B cell (primary cell): ENCODE results near the gene TLR2. TPM values are rescaled to one million over a fixed set of nuclear protein-coding genes. Genes with fewer than 3 reads are reported as not detected.

Experiments
- ATAC-seq: fragments of 200-7000 bp; cut with Tn5 transposase; one replicate; pipeline ENCODE4 v1.10.0; 2021; ENCODE audit warnings: low read depth, mild to moderate bottlenecking, moderate number of reproducible peaks, moderate library complexity
- CTCF ChIA-PET: fragments of 350-600 bp; sonication (Branson Sonifier 250); formaldehyde crosslinking; loops from one replicate; lab custom pipeline; 2021; ENCODE audit warnings: antibody characterized with exemption, inconsistent platforms; lab: Charles Lee
- POLR2A ChIA-PET: fragments of 350-600 bp; sonication (Branson Sonifier 250); formaldehyde crosslinking; loops from one replicate; lab custom pipeline; 2021; ENCODE audit warnings: antibody characterized with exemption; lab: Charles Lee
- DNase-seq: peaks from one replicate; pipeline ENCODE4 v3.0.0; 2013
- H2AFZ ChIP-seq: 2 replicates; pipeline ENCODE4 v1.6.1; 2012; ENCODE audit warnings: mild to moderate bottlenecking, low read depth, low read length; ENCODE audit not compliant: insufficient read depth, poor library complexity, severe bottlenecking
- H3K27ac ChIP-seq, 2 donors: 1 replicate in 1 of 2; 2 replicates in 1 of 2; pipeline ENCODE4 v1.5.1; 2012 to 2013; ENCODE audit warnings: low read length in 2 of 2, mild to moderate bottlenecking in 2 of 2, moderate library complexity in 1 of 2
- H3K27me3 ChIP-seq, 4 experiments: fragments of 200-600 bp in 1 of 4; sonication (generic) in 1 of 4; replicated peaks in 1 of 4; 1 replicate in 2 of 4; 2 replicates in 2 of 4; pipeline versions ENCODE4 v1.6.1 to v1.7.0; 2013 to 2016; ENCODE audit warnings: low read length in 3 of 4, mild to moderate bottlenecking in 2 of 4, mixed read lengths in 1 of 4, moderate library complexity in 1 of 4; ENCODE audit not compliant: insufficient read depth in 4 of 4, control insufficient read depth in 3 of 4; ENCODE audit errors: control extremely low read depth in 1 of 4
- H3K36me3 ChIP-seq, 2 experiments: replicated peaks in 1 of 2; 1 replicate in 1 of 2; 2 replicates in 1 of 2; pipeline versions ENCODE4 v1.6.1 to v1.7.1; 2013; ENCODE audit warnings: low read length in 1 of 2; ENCODE audit not compliant: insufficient read depth in 2 of 2, control insufficient read depth in 1 of 2; ENCODE audit errors: control extremely low read depth in 1 of 2, extremely low read depth in 1 of 2
- H3K4me1 ChIP-seq, 2 donors: fragments of 200-600 bp in 1 of 2; sonication (generic) in 1 of 2; 1 replicate in 1 of 2; 2 replicates in 1 of 2; pipeline versions ENCODE4 v1.5.1 to v1.6.1; 2013 to 2017; ENCODE audit warnings: low read length in 2 of 2; ENCODE audit not compliant: control insufficient read depth in 2 of 2, insufficient read depth in 2 of 2
- H3K4me2 ChIP-seq: replicated peaks from 2 replicates; pipeline ENCODE3; 2012; ENCODE audit warnings: mild to moderate bottlenecking, low read depth, low read length; ENCODE audit not compliant: poor library complexity, severe bottlenecking
- H3K4me3 ChIP-seq, 5 experiments: fragments of 200-600 bp in 1 of 5; sonication (generic) in 1 of 5; 1 replicate in 3 of 5; 2 replicates in 2 of 5; pipeline versions ENCODE4 v1.5.1 to v1.7.0; 2011 to 2016; ENCODE audit warnings: low read length in 4 of 5, mild to moderate bottlenecking in 4 of 5, low read depth in 2 of 5, control low read depth in 1 of 5, moderate library complexity in 1 of 5; ENCODE audit not compliant: insufficient read depth in 1 of 5; ENCODE audit errors: control extremely low read depth in 1 of 5, extremely low read depth in 1 of 5
- H3K79me2 ChIP-seq: fragments of 200-600 bp; sonication (generic); one replicate; pipeline ENCODE4 v1.6.0; 2016; ENCODE audit warnings: low read length; ENCODE audit not compliant: control insufficient read depth, insufficient read depth
- H3K9ac ChIP-seq: fragments of 200-600 bp; sonication (generic); 2 replicates; pipeline ENCODE4 v1.6.1; 2017; ENCODE audit warnings: mild to moderate bottlenecking, low read length, moderate library complexity
- H3K9me3 ChIP-seq, 3 donors: one replicate each; pipeline versions ENCODE4 v1.6.1 to v1.7.1; 2013; ENCODE audit warnings: low read length in 2 of 3; ENCODE audit not compliant: control insufficient read depth in 2 of 3, insufficient read depth in 1 of 3; ENCODE audit errors: control extremely low read depth in 1 of 3
- H4K20me1 ChIP-seq: 2 replicates; pipeline ENCODE4 v1.6.0; 2012; ENCODE audit warnings: mild to moderate bottlenecking, low read length; ENCODE audit not compliant: insufficient read depth, control insufficient read depth, poor library complexity, severe bottlenecking
- H3K27ac Mint-ChIP-seq: one replicate; pipeline ENCODE4 v1.8.0; 2021; ENCODE audit warnings: mixed read lengths
- H3K27me3 Mint-ChIP-seq: one replicate; pipeline ENCODE4 v1.8.0; 2021; ENCODE audit warnings: mixed read lengths
- H3K4me1 Mint-ChIP-seq: one replicate; pipeline ENCODE4 v1.8.0; 2021; ENCODE audit warnings: mixed read lengths
- H3K4me3 Mint-ChIP-seq: one replicate; pipeline ENCODE4 v1.8.0; 2021; ENCODE audit warnings: mixed read lengths
- H3K9me3 Mint-ChIP-seq: one replicate; pipeline ENCODE4 v1.8.0; 2022; ENCODE audit warnings: mixed read lengths; ENCODE audit not compliant: insufficient read depth
- CTCF ChIP-seq: fragments of 200-600 bp; IDR thresholded peaks from one replicate; pipeline ENCODE4 v1.8.0; 2022; ENCODE audit warnings: antibody characterized with exemption, mild to moderate bottlenecking
- EZH2 ChIP-seq: IDR thresholded peaks from 2 replicates; pipeline ENCODE4 v1.6.1; 2012; ENCODE audit warnings: borderline replicate concordance, low read depth, mild to moderate bottlenecking, moderate library complexity, low read length; ENCODE audit not compliant: insufficient read depth, poor library complexity, severe bottlenecking
- WGBS: methylation state at CpG from one replicate; pipeline ENCODE4 v1.1.5; 2013; ENCODE audit warnings: missing lambda C conversion rate; ENCODE audit not compliant: insufficient coverage; 5-methylcytosine and 5-hydroxymethylcytosine counted together
- intact Hi-C: fragments of 100-400 bp; cut with micrococcal nuclease; formaldehyde crosslinking; loops from one replicate; pipeline ENCODE4 v1.10.0; 2022
- polyA plus RNA-seq: library from polyadenylated mRNA; depleted of rRNA; stranded (reverse); fragments of >200 nt; gene quantifications from 2 replicates; pipeline ENCODE4 v1.2.3, GENCODE V29; 2012
- total RNA-seq, 2 donors: library from RNA; stranded (reverse); fragments of 120-200 nt in 1 of 2; gene quantifications; 1 replicate in 1 of 2; 2 replicates in 1 of 2; pipeline versions ENCODE4 v1.2.3 to v1.2.4, GENCODE V29; 2013 to 2022

Gene TLR2
- total and polyA plus RNA-seq, 2 donors (not counting 1 experiment from before 2014, with no cell fraction given): 3.3 to 5.0 TPM

GRCh38 chr4:153722036-153722435 is 38.0 kb downstream of the TLR2 start:
- DNase-seq: no peak
- Mint-ChIP-seq H3K9me3 (no peaks in the 10 kb centered on the region), H3K4me1 (peaks cover 13% of the 10 kb centered on the region), H3K4me3 (no peak overlapping the region), H3K27me3 (no peaks in the 10 kb centered on the region), H3K27ac (no peak overlapping the region)
- TF ChIP-seq EZH2 (no peak), CTCF (no peak)
- Histone ChIP-seq H3K27me3 (no peaks in the 10 kb centered on the region), H3K9me3 (no peaks in the 10 kb centered on the region), H3K9ac (no peak overlapping the region), H3K79me2 (no peaks in the 10 kb centered on the region), H4K20me1 (no peaks in the 10 kb centered on the region), H3K4me2 (no peak overlapping the region), H3K4me1 (peaks cover 8 to 14% of the 10 kb centered on the region in 2 donors), H2AFZ (no peak overlapping the region), H3K36me3 (no peaks in the 10 kb centered on the region), H3K4me3 (no peak overlapping the region), H3K27ac (no peak overlapping the region)
- no peak for ATAC-seq
- ChIA-PET CTCF (no interaction called here), POLR2A (no interaction called here)
- no CpG with 5 or more reads among the region's 1 CpG for WGBS
- intact Hi-C loops: no loop called here

DNA sequence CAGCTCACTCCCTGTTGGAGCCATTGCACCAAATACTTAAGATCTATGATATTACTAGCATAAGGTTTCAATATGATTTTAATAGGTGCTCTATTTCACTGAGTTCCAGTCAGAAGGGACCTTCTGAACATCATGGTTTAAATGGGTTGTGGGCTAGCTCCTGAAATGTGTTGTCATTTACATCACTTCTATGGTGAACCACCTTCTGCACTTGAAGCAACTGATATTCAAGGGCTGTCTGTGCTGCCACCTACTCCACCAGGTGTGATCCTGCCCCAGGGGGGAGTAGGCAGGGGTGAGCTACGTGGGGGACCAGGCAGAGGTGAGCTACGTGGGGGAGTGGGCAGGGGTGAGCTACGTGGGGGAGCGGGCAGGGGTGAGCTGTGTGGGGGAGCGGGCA is 40.5 kb downstream of the TLR2 start:
- no peaks in the 10 kb centered on the region for H3K9me3 Mint-ChIP-seq
- H3K27me3 Mint-ChIP-seq: no peaks in the 10 kb centered on the region
- ATAC-seq (no peak), DNase-seq (no peak)
- H3K4me1 ChIP-seq: peaks cover 34 to 36% of the 10 kb centered on the region in 2 donors
- CTCF ChIA-PET: no interaction called here
- no peaks in the 10 kb centered on the region for H4K20me1 ChIP-seq
- H3K79me2 ChIP-seq: no peaks in the 10 kb centered on the region
- no peak overlapping the region for H3K4me3 ChIP-seq
- H3K9ac ChIP-seq: no peak overlapping the region
- no peak overlapping the region for H3K27ac Mint-ChIP-seq
- H3K27ac ChIP-seq: no peak overlapping the region
- H3K4me2 ChIP-seq: no peak overlapping the region
- no peaks in the 10 kb centered on the region for H3K36me3 ChIP-seq
- 55% methylated on average over 2 of the region's 5 CpGs for WGBS
- TF ChIP-seq CTCF (no peak), EZH2 (no peak)
- intact Hi-C loops: no loop called here
- H3K4me3 Mint-ChIP-seq: no peak overlapping the region
- H2AFZ ChIP-seq: no peak overlapping the region
- POLR2A ChIA-PET: no interaction called here
- no peaks in the 10 kb centered on the region for H3K9me3 ChIP-seq
- H3K27me3 ChIP-seq: no peaks in the 10 kb centered on the region
- peaks cover 39% of the 10 kb centered on the region for H3K4me1 Mint-ChIP-seq
